Right lobe of liver (tissue), 6 donors: Measurements from ENCODE around the gene PAX4. TPM values are rescaled to one million over a fixed set of nuclear protein-coding genes. Genes with fewer than 3 reads are reported as not detected.

ENCODE experiments used
- ATAC-seq, 4 donors: fragments of 200-7000 bp; cut with Tn5 transposase; one replicate each; pipeline ENCODE4 v1.9.1; 2020; ENCODE audit warnings: mild to moderate bottlenecking in 4 of 4, moderate library complexity in 4 of 4
- DNase-seq, 3 donors: peaks; one replicate each; pipeline ENCODE4 v3.0.0-alpha.2; 2020
- H3K27ac ChIP-seq, 3 donors: fragments of 200-600 bp; one replicate each; pipeline ENCODE4 v1.8.0; 2022
- H3K27me3 ChIP-seq, 2 donors: fragments of 200-600 bp; one replicate each; pipeline ENCODE4 v1.8.0; 2022
- H3K36me3 ChIP-seq, 4 donors: fragments of 200-600 bp; sonication (generic) in 1 of 4; one replicate each; pipeline versions ENCODE4 v1.5.1 to v1.8.0; 2017 to 2022; ENCODE audit warnings: control low read depth in 1 of 4
- H3K4me1 ChIP-seq, 4 donors: fragments of 200-600 bp; sonication (generic) in 1 of 4; one replicate each; pipeline versions ENCODE4 v1.5.1 to v1.8.0; 2017 to 2022; ENCODE audit warnings: control low read depth in 1 of 4
- H3K4me3 ChIP-seq, 3 donors: fragments of 200-600 bp; one replicate each; pipeline ENCODE4 v1.8.0; 2022
- H3K9me3 ChIP-seq, 4 donors: fragments of 200-600 bp; sonication (generic) in 1 of 4; one replicate each; pipeline versions ENCODE4 v1.5.1 to v1.8.0; 2017 to 2022; ENCODE audit warnings: control low read depth in 1 of 4
- CTCF ChIP-seq, 4 donors: fragments of 200-600 bp in 3 of 4; fragments of 450-650 bp in 1 of 4; IDR thresholded peaks; one replicate each; pipeline versions ENCODE4 v1.5.1 to v1.8.0; 2016 to 2022; ENCODE audit warnings: antibody characterized with exemption in 4 of 4, mild to moderate bottlenecking in 2 of 4
- POLR2A ChIP-seq: fragments of 450-650 bp; IDR thresholded peaks from one replicate; pipeline ENCODE4 v1.6.1; 2017; ENCODE audit warnings: antibody characterized with exemption, mild to moderate bottlenecking
- WGBS: methylation state at CpG from one replicate; pipeline ENCODE4 v1.1.6; 2018; ENCODE audit warnings: low coverage, low lambda C conversion rate; ENCODE audit not compliant: insufficient coverage; ENCODE audit errors: missing lambda C conversion rate; 5-methylcytosine and 5-hydroxymethylcytosine counted together
- intact Hi-C, 2 donors: fragments of 100-400 bp; cut with DNase I; formaldehyde crosslinking; loops; one replicate each; pipeline versions ENCODE4 v1.11.2 to v1.14.1; 2022
- total RNA-seq, 6 experiments: library from RNA; depleted of rRNA in 2 of 6; stranded (reverse); fragments of >200 nt in 2 of 6; fragmentation: NEBNext Ultra II Directional in 3 of 6; extraction: Animal tissue kit (Norgen Biotek cat#: 25700) in 3 of 6; gene quantifications; one replicate each; pipeline versions ENCODE4 v1.1.0 to v1.2.4, GENCODE V29; 2016 to 2023
- donor health status: DM: no; HTN: yes; CAD: no.
- donor health status: DM: no; HTN: no; CAD: no.
- donor health status: DM: no; HTN: no; CAD: no.
- donor health status: DM: no; HTN: yes; CAD: no.
- donor health status: DM: no; HTN: yes; CAD: no.

PAX4 gene
- total RNA-seq, 6 experiments from 2014 or later: not detected

- intact Hi-C loops: no loop called here
- WGBS: 3% methylated on average over 16 of the region's 24 CpGs
Measured at GRCh38 chr7:127620406-127621233, 2.7 kb upstream of the PAX4 start.

GRCh38 chr7:127619681-127620405 lies 1.9 kb upstream of the PAX4 start:
- Histone ChIP-seq H3K4me1 (no peaks in the 10 kb centered on the region), H3K27ac (no peak overlapping the region), H3K36me3 (no peaks in the 10 kb centered on the region), H3K27me3 (no peaks in the 10 kb centered on the region), H3K4me3 (no peak overlapping the region), H3K9me3 (no peaks in the 10 kb centered on the region)
- DNase-seq (no peak), ATAC-seq (peak in 1 of 4 donors; percentile 7)
- intact Hi-C loops: no loop called here
- 3% methylated on average over 23 of the region's 27 CpGs for WGBS
- no peak for TF ChIP-seq POLR2A
- TF ChIP-seq CTCF (IDR thresholded peaks at IDR 0.05): no peak

More at GRCh38 chr7:127620406-127621233, 2.7 kb upstream of the PAX4 start:
- DNase-seq: no peak
- no peaks in the 10 kb centered on the region for H3K4me1 ChIP-seq
- TF ChIP-seq CTCF (IDR thresholded peaks at IDR 0.05) (no peak), POLR2A (no peak)
- H3K36me3 ChIP-seq: no peaks in the 10 kb centered on the region
- H3K27ac ChIP-seq: no peak overlapping the region
- no peak for ATAC-seq
- H3K9me3 ChIP-seq: no peaks in the 10 kb centered on the region
- H3K4me3 ChIP-seq: no peak overlapping the region
- H3K27me3 ChIP-seq: no peaks in the 10 kb centered on the region

GRCh38 chr7:127618775-127619174 lies 833 bp upstream of the PAX4 start:
- Histone ChIP-seq H3K9me3 (no peaks in the 10 kb centered on the region), H3K27ac (no peak overlapping the region), H3K4me1 (no peaks in the 10 kb centered on the region), H3K36me3 (no peaks in the 10 kb centered on the region), H3K4me3 (no peak overlapping the region), H3K27me3 (no peaks in the 10 kb centered on the region)
- TF ChIP-seq POLR2A (no peak), CTCF (IDR thresholded peaks at IDR 0.05) (no peak)
- ATAC-seq (no peak), DNase-seq (no peak)
- intact Hi-C loops: no loop called here
- WGBS: 20% methylated on average over 1 of the region's 1 CpG

GRCh38 chr7:127616724-127617123 lies 1.2 kb downstream of the PAX4 start:
- DNase-seq (no peak), ATAC-seq (no peak)
- no peak overlapping the region for H3K27ac ChIP-seq
- H3K4me3 ChIP-seq: no peak overlapping the region
- no peaks in the 10 kb centered on the region for H3K27me3 ChIP-seq
- TF ChIP-seq POLR2A (no peak), CTCF (IDR thresholded peaks at IDR 0.05) (no peak)
- no peaks in the 10 kb centered on the region for H3K4me1 ChIP-seq
- H3K9me3 ChIP-seq: no peaks in the 10 kb centered on the region
- intact Hi-C loops: no loop called here
- WGBS: 65% methylated on average over 5 of the region's 5 CpGs
- H3K36me3 ChIP-seq: no peaks in the 10 kb centered on the region
